ENCODE measurements around the gene RPL15.
"Not testable (repeated sequence)": the region's sequence is repeated elsewhere in the genome, so short reads cannot be mapped to it uniquely, and the experiment has no call there.

The RPL15 gene

DNA sequence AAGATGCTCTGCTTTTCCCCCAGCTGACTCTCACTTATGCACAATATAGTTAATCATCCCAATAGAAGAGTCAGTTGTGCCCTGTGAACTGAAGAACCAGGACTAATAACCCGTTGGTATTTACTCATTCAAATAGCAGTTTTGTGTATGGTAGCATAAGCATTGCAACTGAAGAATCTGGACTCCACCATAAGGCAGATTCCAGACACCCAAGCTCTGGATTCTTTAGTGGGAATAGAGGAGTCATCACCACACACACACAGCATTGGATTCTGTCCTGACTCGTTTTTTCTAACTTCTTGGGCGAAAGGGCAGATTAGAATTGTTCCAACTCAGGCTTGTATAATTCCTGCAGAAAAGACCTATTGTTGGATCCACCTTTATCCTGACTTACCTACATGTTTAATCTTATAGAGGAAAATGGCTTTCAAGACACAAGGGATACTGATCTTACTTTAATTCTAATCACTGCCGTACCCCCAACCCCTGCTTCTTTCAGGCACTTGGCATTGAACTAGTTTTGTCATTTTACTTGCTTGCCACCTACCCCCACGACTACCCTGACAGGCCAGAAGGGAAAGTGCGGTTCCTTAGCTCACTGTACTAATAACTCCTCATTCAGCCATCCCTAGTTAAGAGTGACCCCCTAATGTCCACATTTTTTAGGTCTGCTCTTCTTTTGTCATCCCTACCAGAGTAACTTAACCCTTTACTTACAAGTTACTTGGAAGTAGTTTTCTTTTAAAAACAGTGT, 42.4 kb upstream of the RPL15 start:
- TF ChIP-seq, protein P1, sequence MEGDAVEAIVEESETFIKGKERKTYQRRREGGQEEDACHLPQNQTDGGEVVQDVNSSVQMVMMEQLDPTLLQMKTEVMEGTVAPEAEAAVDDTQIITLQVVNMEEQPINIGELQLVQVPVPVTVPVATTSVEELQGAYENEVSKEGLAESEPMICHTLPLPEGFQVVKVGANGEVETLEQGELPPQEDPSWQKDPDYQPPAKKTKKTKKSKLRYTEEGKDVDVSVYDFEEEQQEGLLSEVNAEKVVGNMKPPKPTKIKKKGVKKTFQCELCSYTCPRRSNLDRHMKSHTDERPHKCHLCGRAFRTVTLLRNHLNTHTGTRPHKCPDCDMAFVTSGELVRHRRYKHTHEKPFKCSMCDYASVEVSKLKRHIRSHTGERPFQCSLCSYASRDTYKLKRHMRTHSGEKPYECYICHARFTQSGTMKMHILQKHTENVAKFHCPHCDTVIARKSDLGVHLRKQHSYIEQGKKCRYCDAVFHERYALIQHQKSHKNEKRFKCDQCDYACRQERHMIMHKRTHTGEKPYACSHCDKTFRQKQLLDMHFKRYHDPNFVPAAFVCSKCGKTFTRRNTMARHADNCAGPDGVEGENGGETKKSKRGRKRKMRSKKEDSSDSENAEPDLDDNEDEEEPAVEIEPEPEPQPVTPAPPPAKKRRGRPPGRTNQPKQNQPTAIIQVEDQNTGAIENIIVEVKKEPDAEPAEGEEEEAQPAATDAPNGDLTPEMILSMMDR (IDR thresholded peaks at IDR 0.05; ENCODE audit: low read depth, low read length): no peak
- H3K4me3 ChIP-seq (ENCODE audit: low read depth, low read length): no peak overlapping the region

DNA sequence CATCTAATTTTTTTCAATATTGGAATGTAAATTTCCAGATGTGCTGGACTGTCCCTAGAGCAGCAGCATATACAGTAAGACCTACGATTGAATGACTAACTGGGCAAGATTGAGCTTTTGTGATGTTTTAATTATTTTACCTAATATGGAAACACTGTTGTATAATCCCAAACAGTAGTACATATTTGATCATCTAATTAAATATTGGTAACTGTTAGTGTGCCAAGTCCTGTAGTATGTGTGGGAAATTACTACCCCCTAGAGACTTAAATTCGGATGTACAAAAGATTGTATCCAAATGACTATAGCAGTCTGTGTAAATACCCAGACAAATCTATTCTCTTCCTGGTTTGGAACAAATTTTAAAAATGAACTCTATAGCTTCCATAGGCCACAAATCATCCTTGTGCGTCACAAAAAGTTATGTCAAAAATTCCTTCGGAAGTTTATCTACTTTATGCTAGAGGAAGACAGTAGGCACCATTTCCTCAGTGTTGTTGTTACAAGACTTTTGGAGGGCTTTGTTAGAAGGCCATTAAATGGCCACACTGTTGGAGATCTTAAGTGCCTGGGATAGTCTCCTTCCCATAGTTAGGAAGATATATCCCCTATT, 41.7 kb upstream of the RPL15 start:
- no peak overlapping the region for H3K4me3 ChIP-seq (ENCODE audit: low read depth, low read length)
- TF ChIP-seq, protein P1 (IDR thresholded peaks at IDR 0.05; ENCODE audit: low read depth, low read length): no peak

GRCh38 chr3:23876923-23877322, 40.0 kb upstream of the RPL15 start:
- no peak overlapping the region for H3K4me3 ChIP-seq (ENCODE audit: low read depth, low read length)
- TF ChIP-seq, protein P1 (IDR thresholded peaks at IDR 0.05; ENCODE audit: low read depth, low read length): no peak

- TF ChIP-seq, protein P1 (IDR thresholded peaks at IDR 0.05; ENCODE audit: low read depth, low read length): no peak
- no peak overlapping the region for H3K4me3 ChIP-seq (ENCODE audit: low read depth, low read length)
Measured at GRCh38 chr3:23877329-23877980, 39.5 kb upstream of the RPL15 start.

GRCh38 chr3:23879485-23879884, 37.4 kb upstream of the RPL15 start:
- no peak overlapping the region for H3K4me3 ChIP-seq (ENCODE audit: low read depth, low read length)
- TF ChIP-seq, protein P1 (IDR thresholded peaks at IDR 0.05; ENCODE audit: low read depth, low read length): no peak

- TF ChIP-seq, protein P1 (IDR thresholded peaks at IDR 0.05; ENCODE audit: low read depth, low read length): no peak
- no peak overlapping the region for H3K4me3 ChIP-seq (ENCODE audit: low read depth, low read length)
Measured at GRCh38 chr3:23880703-23881339, 36.1 kb upstream of the RPL15 start.

DNA sequence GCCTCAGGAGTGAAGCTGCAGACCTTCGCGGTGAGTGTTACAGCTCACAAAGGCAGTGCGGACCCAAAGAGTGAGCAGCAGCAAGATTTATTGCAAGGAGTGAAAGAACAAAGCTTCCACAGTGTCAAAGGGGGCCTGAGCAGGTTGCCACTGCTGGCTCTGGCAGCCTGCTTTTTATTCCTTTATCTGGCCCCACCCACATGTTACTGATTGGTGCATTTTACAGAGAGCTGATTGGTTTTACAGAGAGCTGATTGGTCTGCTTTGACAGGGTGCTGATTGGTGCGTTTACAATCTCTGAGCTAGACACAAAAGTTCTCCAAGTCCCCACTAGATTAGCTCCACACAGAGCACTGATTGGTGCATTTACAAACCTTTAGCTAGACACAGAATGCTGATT, 34.9 kb upstream of the RPL15 start:
- H3K4me3 ChIP-seq (ENCODE audit: low read depth, low read length): not testable (repeated sequence)
